Hepatic stellate cell (primary cell): ENCODE data around the gene CASK.
A peak's percentile ranks its signal among the peaks of the same experiment; 100 is the strongest.

Experiments used
- DNase-seq: peaks from one replicate; pipeline ENCODE4 v3.0.0; 2011; ENCODE audit warnings: low spot score

CASK gene

DNA sequence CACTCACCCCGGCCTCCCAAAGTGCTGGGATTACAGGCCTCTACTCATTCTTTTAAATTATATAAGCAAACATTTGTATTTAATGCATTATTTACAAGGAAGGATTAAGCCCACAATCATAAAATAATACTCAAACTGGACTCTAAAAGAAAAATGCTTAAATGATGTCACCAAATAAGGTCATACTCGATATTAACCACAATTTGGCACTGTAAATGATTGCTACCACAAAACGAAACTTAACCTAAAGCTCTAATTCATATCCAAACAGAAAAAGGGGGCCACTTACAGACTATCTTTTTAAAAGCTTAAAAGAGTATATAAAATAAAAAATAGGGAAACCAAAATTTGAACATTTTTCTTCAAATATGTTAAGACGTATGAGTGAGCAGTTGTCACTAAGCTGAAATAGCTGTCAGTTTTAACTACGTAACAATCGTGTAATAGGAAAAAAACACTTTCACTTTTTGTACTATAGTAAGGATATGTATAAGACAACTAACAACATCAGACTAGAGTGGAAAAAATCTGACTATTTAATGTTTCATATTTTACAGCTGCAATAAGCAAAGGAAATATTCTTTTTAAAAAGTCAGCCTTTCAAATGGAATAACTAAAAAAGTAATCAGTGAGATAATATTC, 342.8 kb downstream of the CASK start:
- no peak for DNase-seq

DNA sequence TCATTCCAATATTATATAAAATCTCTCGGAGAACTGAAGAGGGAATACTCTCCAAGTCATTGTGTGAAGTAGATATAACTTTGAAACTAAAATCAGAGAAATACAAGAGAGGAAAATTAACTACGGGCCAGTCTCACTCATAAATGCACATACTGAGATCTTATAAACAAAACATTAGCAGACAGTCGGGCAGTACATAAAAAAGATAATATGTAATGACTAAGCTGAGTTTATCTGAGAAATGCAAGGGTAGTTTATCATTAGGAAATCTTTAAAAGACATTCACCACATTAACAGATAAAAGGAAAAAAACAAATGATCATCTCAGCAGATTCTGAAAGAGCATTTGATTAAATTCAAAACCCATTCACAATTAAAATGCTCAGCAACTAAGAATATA, 359.5 kb downstream of the CASK start:
- DNase-seq = no peak

DNA sequence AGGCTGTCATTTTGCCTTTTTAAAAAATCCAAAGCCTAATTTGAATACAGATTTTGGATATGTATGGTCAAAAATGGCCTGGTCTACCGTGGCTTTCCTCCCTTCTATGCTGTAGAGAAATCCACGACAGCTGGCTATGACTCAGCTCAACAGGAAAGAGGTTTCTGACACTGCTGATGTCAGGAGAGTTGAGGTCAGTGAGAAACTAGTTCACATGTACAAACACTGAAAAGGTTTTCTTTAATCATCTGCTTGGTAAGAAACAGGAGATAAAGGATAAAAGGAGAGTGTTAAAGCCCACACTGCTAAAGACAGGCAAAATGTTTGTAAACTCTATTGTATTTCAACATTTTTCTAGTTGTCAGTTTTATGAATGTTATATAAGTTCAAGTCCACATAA, 362.3 kb downstream of the CASK start:
- peak; percentile 40 for DNase-seq

DNA sequence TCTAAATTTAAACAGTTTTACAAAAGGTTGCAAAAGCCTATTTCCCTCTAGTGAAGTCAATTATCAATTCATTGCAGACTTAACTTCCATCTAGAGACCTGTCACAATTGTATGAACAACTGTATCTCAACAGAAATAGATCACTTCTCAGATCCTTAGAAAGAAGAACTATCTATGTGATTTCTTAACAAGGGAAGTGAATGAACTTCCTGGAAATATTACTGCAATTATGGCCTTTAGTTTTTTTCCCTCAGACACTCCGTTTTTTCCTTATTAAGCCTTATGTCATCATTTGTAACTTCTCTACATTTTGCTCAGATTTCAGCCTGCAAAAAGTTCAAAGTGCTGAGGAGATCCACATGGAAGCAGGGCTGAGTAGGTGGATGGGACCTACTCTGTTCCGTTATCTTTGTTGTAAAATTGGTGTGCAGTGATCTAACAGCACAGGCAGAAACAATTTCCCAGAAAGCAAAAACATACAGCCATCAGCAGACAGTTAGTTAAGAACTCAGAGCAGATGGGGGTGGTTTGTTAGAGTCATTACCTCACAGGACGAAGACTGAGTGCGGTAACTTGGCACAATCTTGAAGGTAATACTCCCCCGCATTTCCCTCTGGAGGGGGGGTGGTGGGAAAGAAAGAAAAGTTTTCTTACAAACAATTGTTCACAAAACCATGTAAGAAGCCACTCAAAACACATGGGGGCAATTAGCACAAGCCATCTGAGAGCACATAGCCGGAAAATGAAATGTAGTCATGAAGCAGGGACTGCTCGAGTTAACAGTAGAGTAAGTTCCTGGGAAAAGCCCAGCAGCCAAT, 363.9 kb downstream of the CASK start:
- DNase-seq = peak; percentile 10

DNA sequence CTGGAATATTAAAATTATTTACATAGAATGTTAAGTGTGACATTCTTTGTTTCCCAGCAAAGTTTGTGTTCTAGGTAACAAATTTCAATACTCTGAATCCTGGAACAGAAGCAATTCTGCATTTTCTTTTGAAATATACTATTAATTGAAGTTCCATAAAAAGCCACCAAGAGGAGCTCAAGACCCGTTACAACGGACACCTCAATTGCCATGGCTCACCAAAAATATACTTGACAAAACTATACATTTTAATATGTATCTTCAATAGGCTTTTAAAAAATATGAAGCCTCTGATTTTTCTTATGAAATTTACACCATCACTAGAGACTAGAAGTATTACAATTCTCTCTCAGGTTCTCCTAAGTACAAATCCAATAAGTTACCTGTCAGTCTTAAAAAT, 364.8 kb downstream of the CASK start:
- no peak for DNase-seq

DNA sequence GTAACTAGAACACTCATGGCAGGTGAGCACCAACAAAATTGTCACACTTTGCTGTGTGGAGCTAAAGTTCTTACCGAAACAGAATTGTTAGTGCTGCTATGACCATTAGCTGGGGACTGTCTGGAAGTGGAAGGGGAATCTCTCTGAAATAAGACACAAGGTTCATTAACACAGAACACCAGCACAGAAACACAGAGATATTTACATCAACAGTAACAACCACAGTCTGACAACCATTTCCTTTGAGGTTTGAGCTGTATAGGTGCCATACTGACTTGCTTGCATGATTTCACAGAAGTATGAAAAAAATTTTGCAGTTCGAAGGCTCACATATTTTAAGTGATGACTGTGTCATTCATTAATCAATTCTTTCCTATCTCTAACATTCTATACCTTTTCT, 366.4 kb downstream of the CASK start:
- no peak for DNase-seq

DNA sequence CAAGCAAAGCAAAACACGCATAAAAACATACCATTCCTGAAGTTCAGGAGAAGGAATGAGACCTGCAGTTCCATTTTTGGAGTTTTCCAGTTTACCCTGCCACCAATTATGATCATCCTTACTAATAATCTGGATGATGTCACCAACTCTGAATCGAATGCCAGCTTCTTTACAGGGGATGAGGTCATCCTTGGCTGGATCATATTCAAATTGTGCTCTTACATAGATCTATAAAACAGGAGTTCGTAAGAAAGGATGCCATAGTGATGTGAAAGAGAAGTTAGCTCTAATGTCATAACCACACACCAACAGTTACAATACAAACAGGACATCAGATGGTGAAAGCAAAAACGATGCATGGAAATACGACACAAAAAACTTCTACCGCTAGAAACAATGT, 369.7 kb downstream of the CASK start:
- DNase-seq = no peak

DNA sequence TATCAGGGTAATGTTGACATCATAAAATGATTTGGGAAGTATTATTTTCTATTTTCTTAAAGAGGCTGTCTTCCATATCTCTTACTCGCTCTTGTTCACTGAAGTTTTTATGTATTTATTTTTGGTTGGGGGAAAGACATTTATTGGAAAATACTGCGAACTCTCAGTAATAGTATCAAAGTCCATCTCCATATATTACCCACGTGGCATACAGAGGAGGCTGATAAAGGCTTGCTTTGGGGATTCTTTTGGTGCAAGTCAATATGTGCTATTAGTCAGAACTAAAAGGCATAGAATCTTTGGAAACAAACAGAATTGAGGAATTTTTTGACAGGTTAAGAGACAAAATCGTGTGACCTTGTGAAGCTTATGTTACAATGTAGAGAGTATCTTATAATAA, 374.9 kb downstream of the CASK start:
- DNase-seq = no peak

DNA sequence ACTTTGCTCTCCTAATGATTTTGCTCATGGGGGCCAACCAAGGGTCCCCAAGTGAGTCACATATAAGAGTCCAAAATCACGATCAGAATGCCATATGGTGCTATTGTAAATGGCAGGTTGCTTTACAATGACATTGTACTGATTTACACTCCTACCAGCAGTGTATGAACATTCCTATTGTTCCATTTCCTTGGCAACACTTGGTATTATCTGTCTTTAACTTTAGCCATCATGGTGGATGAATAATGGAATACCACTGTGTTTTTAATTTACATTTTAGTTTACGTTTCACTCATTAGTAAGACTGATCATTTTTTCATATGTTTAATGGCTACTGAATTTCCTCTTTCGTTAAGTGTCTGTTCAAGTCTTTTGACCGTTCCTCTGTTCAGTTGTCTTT, 379.7 kb downstream of the CASK start:
- DNase-seq = no peak

DNA sequence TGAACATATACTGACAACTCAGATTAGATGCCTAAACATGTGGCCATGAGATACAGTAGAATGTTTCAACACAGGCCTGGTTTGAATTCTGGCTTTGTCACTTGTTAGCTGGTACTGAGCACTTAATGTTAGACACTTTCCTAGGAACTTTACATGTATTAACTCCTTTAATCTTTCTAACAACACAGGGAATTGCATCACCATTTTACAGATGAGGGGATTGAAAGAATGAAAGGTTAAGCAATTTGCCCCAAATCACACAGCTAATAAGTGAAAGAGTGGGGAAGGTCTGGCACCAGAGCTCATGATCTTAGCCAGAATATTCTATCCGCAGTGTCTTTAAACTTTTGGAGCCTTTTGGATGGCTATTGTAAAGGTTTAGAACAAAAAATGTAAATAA, 380.3 kb downstream of the CASK start:
- no peak for DNase-seq

DNA sequence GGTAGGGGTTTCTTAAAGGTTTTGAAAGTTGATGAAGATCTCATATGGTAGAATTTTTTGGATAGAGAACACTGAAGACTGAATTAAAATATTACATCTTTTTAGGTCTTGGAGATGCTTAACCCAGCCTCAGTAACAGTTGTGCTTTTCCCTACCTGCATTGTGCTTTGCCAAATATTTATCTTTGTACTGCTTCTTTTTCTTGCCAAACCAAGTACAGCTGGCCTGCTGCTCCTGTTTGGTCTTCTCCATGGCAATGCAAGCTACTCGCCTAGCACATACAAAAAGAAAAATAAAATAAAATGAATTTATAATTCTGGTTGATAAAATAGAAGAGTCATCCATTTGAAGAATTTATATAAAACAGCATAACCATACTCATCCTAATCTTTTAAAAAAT, 380.8 kb downstream of the CASK start:
- DNase-seq = no peak

DNA sequence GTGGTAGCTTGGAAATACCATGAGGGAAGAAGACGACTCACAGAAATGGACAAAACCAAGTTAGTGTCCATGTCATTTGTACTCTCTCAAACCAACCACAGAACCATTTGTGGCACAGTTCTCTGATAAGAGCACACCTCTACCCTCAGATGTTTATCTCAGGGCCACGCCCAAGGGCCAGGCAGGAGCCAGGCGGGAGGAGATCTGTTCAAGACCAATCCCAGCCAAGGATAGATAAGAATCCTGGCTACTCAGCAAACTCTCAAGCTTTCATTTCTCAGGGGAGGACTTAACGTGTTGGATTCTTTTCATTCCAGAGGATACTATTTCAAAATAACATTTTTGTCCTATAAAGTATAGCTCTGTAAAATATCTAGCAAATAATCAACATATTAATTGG, 381.2 kb downstream of the CASK start:
- DNase-seq = no peak

DNA sequence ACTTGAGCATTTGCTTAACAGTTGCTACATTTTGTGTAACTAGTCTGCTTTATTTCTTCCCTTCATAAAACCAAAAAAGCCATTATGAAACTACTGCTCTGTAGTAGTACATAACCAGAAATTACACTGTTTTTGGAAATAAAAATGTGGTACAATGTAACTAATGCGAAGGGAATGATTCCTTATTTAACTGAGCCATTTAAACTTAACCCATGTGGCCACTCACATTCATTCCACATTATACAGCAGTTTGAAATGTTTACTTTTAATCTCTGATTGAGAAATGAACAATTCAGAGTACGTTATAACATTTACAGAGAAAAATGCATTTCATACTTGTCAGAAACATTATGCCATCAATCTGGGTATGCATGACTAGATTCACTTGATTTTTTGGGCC, 382.0 kb downstream of the CASK start:
- no peak for DNase-seq

DNA sequence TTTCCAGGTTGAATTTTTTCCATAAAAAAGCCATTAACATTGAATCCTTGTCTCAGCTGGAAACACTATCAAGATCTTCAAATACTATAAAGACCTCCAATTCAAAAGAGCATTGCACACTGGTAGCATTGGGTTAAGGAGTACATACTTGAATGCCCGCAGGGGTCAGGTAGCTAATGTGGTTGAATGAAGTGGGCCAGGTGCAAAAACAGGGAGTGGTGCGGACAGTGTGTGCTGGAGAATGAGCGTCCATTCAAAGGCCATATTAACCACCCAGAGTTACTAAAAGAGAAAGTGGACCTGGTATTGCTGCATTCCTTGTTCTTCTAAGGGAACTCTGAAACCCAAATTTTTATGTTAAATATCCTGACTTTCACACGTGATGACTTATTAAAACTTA, 384.6 kb downstream of the CASK start:
- DNase-seq = no peak

DNA sequence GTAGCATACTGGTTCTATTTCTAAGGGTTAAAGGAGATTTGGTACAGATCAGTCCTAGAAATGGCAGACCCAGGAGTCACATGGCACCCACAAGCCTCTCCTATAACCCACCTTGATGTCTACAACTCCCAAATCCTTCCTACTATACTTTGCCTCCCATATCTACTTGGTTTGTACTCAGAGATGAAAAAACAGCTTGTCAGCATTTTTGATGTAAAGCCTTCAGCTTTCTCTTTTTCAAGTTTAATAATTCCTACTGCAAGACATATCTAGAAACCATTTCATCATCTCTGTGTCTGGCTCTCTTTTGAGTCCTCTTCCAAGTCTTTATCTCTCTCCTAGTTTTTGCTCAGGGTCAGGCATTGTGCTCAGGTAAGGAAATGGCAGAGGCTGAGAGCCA, 393.3 kb downstream of the CASK start:
- DNase-seq = no peak

DNA sequence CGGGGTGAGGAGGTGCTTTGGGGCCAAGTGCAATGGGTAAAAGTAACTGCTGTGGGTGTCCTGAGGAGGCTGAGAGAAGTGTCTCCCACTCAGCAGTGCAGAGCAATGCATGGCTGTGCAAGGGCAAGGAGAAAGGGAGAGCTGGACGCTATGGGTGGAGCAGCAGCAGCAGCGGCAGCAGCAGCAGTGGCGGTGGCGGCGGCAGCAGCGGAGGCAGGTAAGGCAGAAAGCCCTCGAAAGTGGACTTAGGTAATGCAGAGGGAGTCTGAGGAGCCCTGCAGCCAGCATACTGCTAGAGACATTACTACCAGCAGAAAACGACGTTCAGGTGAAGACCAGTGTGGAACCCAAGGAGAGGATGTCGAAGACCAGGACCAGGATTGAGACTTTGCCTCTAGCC, 394.1 kb downstream of the CASK start:
- DNase-seq = no peak

DNA sequence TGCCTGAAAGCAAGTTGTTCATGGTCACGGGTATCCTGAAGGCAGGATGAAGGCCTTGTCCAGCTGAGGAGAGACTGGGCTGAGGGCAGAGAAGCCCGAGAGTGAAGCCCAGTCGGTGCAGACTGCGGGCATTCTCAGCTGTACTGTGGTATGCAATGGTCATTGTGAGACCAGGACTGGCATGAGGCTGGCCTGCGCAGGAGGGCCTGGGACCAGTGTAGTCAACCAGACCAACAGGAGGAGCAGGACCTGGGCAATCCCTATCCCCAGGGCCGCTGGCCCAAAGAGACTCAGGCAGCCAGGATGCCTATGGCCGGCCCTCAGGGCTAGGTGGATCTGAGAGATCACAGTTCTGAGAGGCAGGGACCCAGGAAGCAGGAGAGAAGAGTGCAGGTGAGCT, 394.6 kb downstream of the CASK start:
- no peak for DNase-seq

DNA sequence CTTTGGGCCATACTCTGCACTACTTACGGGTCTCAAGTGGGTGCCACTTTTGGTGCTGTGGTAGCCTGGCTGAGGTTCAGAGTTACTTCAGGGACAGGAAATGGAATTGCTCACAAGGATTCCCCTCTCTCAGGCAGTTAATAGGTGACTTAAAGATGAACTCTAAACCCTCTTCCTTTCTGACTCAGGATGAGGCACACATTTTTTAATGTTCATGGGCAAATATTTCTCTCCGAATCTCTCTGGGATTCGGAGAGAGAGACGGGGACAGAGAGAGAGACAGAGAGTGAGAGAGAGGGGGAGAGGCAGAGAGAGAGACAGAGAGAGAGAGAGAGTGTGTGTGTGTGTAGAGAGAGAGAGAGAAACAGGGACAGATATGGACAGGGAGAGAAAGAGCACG, 396.4 kb downstream of the CASK start:
- no peak for DNase-seq

DNA sequence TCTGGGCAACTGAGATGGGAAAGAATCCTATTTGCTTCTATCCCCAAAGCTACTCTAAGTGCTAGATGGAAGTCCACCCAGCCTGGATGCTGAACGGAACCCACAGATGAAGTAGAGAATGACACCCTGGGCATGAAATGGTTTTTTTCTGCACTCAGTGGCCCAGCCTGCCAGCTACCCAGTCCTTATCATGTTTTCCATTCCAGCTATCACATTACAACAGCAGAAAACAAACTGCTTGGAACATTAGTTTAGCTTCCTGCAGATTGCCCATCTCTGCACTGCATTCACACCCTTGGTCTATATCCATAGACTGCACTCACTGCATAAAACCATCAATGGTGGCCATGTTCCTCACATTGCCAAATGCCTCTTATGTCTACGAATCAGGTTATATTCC, 397.1 kb downstream of the CASK start:
- DNase-seq = no peak

DNA sequence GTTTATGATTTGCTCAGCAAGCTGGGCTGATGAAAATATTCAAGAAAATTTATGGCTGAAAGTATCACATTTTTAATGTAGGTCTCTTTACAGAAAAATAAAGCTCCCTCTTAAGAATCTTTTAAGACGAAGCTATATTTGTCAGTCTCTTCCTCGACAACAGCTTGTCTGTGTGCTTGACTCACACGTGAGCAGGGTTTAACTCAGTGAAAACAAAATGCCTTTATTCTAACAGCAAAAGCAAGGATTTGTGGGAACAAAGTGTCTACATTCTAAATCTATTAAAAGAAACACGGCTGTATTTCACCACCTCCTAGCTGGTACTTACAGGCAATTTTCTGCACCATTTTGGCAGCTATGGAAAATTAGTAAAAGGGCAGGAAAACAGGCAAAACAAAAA, 400.7 kb downstream of the CASK start:
- DNase-seq = no peak

DNA sequence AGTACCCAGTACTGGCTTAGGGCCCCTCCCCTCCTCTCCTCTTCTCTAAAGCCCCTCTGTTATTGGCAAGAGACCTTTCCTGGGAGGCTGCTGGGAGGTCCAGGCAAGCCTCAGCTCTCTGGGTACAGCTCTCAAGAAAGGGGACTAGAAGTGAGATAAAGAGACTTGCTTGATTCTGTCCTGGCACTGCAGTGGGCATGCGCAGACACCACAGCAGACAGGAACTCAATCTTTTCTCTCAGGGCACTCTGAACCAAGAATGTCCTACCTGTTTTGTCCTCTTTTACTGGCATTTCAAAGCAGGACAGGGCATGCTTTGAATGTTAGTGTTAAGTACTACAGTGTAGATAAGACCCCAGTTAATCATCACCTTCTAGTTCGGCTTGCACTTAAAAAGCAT, 401.3 kb downstream of the CASK start:
- DNase-seq = no peak

DNA sequence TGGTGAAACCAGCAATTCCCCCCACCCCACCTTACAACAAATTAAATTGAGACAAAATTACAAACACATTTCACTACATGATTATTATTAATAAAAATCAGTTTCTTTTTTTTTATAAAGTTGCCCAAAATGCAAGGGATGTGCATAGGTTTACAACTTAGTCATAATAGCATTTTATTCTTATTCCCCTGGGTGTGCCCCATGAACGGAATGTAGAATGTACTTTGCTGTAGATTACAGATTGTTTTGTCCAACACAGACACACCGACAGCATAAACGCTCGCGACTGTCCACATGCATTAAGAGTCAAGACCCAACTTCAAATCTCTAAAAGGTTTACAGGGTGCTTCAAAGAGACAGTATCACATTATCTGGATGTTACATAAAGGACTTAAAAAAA, 403.9 kb downstream of the CASK start:
- no peak for DNase-seq

DNA sequence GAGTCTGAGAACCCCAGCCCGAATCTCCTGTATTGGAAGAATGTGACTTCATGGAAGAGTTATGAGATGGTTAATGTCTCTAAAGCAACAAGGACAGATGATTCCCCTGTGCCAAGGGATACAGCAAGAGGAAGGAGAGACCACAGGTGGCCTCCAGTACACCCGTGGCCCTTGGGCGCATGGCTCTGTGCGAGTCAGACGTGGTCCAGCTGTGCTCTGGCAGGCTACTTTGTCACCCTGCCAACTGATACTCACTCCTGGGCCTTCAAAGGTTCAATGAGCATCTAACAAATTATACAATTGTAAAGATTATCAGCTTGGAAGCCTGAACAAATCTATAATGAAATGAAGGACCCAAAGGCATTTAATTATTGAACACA, 404.5 kb downstream of the CASK start:
- DNase-seq = no peak
